MCF 10A (cell line): ENCODE measurements around the gene SLC39A13. TPM values are rescaled to one million over a fixed set of nuclear protein-coding genes. Genes with fewer than 3 reads are reported as not detected.
A peak's percentile ranks its signal among the peaks of the same experiment; 100 is the strongest.

ENCODE experiments used
- BruUV-seq: library from RNA; stranded (reverse); fragments of 400-500 nt; replicated peaks from 2 replicates; lab custom pipeline; 2021; lab: Mats Ljungman, UMichigan
- CTCF ChIA-PET: fragments of 300-600 bp; sonication (Branson Sonifier 250); formaldehyde crosslinking; extraction: SDS; loops from one replicate; lab custom pipeline; 2021; ENCODE audit warnings: antibody characterized with exemption, inconsistent platforms; lab: Yijun Ruan, JAX
- POLR2A ChIA-PET: fragments of 300-600, 350-650 bp; sonication (Branson Sonifier 250); formaldehyde crosslinking; extraction: SDS; loops from one replicate; lab custom pipeline; 2020; ENCODE audit warnings: antibody characterized with exemption, inconsistent platforms; lab: Yijun Ruan, JAX
- DNase-seq: peaks from one replicate; pipeline ENCODE4 v3.0.0-alpha.2; 2018; ENCODE audit not compliant: unreplicated experiment
- H3K27ac Mint-ChIP-seq: one replicate; pipeline ENCODE4 v1.8.0; 2022; ENCODE audit warnings: mild to moderate bottlenecking, low read depth, mixed read lengths; ENCODE audit not compliant: unreplicated experiment
- H3K27me3 Mint-ChIP-seq: one replicate; pipeline ENCODE4 v1.8.0; 2022; ENCODE audit warnings: mixed read lengths; ENCODE audit not compliant: insufficient read depth, unreplicated experiment
- H3K36me3 Mint-ChIP-seq: one replicate; pipeline ENCODE4 v1.8.0; 2022; ENCODE audit warnings: mild to moderate bottlenecking, moderate library complexity, mixed read lengths; ENCODE audit not compliant: insufficient read depth, unreplicated experiment
- H3K4me1 Mint-ChIP-seq: one replicate; pipeline ENCODE4 v1.8.0; 2022; ENCODE audit warnings: mixed read lengths; ENCODE audit not compliant: insufficient read depth, unreplicated experiment
- H3K4me3 Mint-ChIP-seq: one replicate; pipeline ENCODE4 v1.8.0; 2022; ENCODE audit warnings: mild to moderate bottlenecking, moderate library complexity, mixed read lengths; ENCODE audit not compliant: unreplicated experiment
- H3K9me3 Mint-ChIP-seq: one replicate; pipeline ENCODE4 v1.8.0; 2022; ENCODE audit warnings: mixed read lengths; ENCODE audit not compliant: unreplicated experiment
- intact Hi-C: fragments of 100-400 bp; cut with micrococcal nuclease; formaldehyde crosslinking; loops from 2 replicates; pipeline ENCODE4 v1.14.1; 2022
- total RNA-seq: library from RNA; stranded (reverse); gene quantifications from 2 replicates; pipeline ENCODE4 v1.2.3, GENCODE V29; 2022
- TF ChIP-seq, protein P1 (sequence below): fragments of 200-600 bp; IDR thresholded peaks from one replicate; pipeline ENCODE4 v1.8.0; 2022; ENCODE audit warnings: antibody characterized with exemption, mild to moderate bottlenecking; ENCODE audit not compliant: unreplicated experiment

The SLC39A13 gene
- total RNA-seq, 1 experiment from 2014 or later = 56.5 TPM

DNA sequence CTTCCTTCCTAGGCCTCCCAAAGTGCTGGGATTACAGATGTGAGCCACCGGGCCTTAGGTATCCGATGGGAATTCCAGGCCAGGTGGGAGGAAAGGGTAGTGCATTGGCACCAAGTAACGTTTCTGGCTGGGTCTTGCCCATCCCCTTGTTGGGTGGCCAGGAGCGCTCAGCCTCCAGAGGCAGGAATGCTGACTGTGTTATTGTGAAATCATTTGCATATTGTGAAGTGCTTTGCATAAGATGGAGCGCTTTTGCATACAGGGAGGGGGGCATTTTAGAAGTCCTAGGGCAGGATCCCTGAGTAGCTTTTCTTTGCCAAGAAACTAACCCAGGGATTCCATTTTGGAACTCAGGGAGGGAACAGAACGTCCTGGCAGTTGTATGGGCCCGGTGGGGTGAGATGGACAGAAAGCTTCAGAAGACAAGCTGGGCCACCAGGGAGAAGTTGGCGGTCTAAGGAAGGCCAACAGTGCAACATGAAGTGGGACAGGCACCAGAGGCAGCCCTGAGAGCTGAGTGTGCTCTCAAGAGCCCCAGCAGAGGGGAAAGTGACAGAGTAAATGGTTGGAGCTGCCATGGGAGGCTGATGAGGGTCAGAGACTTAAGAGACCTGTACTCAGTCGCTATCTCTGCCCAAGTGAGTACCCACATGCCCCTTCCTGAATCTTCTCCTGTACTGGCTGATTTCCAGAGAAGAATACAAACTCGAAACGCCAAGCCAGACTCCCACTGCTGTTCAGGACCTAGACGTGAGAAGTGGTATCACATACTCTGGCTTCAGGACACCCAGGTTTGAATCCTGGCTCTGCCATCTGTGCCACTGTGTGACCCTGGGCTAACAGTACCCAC is 1.3 kb upstream of the SLC39A13 start:
- no peak for DNase-seq
- peaks cover 24% of the 10 kb centered on the region for H3K4me1 Mint-ChIP-seq
- H3K4me3 Mint-ChIP-seq = peak overlapping the region; percentile 93
- TF ChIP-seq, protein P1, sequence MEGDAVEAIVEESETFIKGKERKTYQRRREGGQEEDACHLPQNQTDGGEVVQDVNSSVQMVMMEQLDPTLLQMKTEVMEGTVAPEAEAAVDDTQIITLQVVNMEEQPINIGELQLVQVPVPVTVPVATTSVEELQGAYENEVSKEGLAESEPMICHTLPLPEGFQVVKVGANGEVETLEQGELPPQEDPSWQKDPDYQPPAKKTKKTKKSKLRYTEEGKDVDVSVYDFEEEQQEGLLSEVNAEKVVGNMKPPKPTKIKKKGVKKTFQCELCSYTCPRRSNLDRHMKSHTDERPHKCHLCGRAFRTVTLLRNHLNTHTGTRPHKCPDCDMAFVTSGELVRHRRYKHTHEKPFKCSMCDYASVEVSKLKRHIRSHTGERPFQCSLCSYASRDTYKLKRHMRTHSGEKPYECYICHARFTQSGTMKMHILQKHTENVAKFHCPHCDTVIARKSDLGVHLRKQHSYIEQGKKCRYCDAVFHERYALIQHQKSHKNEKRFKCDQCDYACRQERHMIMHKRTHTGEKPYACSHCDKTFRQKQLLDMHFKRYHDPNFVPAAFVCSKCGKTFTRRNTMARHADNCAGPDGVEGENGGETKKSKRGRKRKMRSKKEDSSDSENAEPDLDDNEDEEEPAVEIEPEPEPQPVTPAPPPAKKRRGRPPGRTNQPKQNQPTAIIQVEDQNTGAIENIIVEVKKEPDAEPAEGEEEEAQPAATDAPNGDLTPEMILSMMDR = no peak
- H3K9me3 Mint-ChIP-seq = no peaks in the 10 kb centered on the region
- H3K27me3 Mint-ChIP-seq = no peaks in the 10 kb centered on the region
- peaks cover 19% of the 10 kb centered on the region for H3K36me3 Mint-ChIP-seq
- CTCF ChIA-PET = interaction anchor here (0.6 to 2.6 kb wide), 11 partner anchors 9 to 746 kb away, joined by 3 to 24 read pairs (median 3); partner anchors contain the start of genes PSMC3 and SPI1
- no TSS peak for BruUV-seq
- POLR2A ChIA-PET = interaction anchor here (0.8 to 5.9 kb wide), 10 partner anchors 10 to 192 kb away, joined by 3 to 75 read pairs (median 4); partner anchors contain the start of genes ACP2, CELF1, DDB2 and PSMC3
- intact Hi-C loops = loop anchor here (5.0 kb wide), 1 partner anchor 230 kb away; the partner anchor contains the start of gene ARFGAP2
- H3K27ac Mint-ChIP-seq = peak overlapping the region; percentile 98

DNA sequence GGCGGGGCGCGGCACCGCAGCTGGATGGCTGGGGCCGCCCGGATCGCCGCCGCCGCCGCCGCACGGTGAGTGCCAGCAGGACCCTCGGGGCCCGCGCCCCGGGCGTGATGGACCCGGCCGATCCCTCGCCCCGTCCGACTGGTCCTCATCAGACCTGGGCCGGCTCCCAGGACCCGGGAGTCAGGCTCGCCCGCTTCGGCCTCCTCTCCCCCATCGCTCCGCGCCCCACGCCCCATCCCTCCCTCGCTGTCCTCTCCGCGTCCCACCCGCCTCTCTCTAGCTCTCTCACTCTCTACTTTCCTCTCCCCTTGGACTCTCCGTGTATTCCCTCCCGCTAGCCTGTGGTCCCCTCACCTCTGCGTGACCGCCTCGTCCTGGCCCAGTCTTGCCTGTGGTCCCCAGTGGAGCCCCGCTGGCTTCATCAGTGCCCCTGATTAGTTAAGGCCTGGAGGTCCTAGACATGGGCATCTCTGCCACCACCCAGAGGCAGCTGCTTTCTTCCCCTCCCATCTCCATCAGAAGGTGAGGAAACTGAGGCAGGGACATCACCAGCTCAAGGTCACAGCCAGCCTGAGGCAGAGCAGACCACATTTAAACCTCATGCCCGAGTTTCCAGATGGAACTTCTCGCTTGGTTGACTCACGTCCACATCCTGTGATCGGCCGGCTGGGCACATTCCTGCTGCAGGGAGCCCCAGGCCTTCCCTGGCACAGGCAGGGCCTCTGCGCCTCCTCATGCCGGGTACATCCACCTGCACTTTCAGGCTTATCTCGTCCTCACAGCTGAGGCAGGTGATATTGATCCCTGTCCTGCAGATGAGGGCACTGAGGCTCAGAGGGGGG is 429 bp downstream of the SLC39A13 start:
- Mint-ChIP-seq H3K4me1 (peaks cover 31% of the 10 kb centered on the region), H3K27me3 (no peaks in the 10 kb centered on the region), H3K4me3 (peak overlapping the region; percentile 93), H3K36me3 (peaks cover 34% of the 10 kb centered on the region), H3K9me3 (no peaks in the 10 kb centered on the region), H3K27ac (peak overlapping the region; percentile 98)
- CTCF ChIA-PET = interaction anchor here (0.6 to 2.6 kb wide), 6 partner anchors 16 to 448 kb away, joined by 3 to 24 read pairs (median 4); no protein-coding TSS in a partner anchor
- intact Hi-C loops = loop anchor here (1.0 to 5.0 kb wide), 3 partner anchors 35 to 232 kb away; partner anchors contain the start of gene ARFGAP2
- DNase-seq = peak; percentile 78
- POLR2A ChIA-PET = interaction anchor here (0.5 to 5.9 kb wide), 17 partner anchors 8 to 582 kb away, joined by 3 to 75 read pairs (median 4); partner anchors contain the start of genes ACP2, DDB2, FNBP4 and KBTBD4
- TSS peak; percentile 29 for BruUV-seq
- TF ChIP-seq, protein P1 = no peak

DNA sequence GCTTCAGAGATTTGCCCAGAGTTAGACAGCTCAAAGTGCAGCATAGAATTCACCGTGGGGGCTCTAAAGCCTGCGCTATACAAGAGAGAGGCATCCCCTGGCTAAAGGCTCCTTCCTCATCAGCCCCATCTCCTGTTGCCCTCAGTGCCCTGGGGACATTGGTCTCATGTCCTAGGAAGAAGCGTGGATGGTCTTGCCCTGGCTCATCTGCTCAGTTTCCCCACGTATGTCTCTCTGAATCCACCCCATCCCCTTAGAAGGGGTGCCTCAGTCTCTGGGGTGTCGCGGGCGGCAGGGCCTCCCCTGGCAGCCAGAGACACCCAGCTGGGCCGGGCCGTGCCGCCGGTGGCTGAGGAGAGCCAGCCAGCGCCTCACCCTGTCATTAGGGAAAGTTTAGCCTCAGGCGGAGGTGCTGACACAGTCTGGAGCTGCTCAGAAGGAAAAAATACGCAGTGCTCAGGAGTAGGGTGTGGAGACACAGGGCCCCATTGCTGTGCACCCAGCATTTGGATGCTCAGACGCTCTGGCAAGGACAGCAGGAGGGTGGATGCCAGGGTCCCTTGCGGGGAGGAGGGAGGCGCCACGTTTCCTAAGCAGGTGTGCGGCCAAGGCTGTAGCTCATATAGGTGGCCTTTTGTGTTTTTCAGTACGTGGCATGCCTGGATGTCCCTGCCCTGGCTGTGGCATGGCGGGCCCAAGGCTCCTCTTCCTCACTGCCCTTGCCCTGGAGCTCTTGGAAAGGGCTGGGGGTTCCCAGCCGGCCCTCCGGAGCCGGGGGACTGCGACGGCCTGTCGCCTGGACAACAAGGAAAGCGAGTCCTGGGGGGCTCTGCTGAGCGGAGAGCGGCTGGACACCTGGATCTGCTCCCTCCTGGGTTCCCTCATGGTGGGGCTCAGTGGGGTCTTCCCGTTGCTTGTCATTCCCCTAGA is 1.3 kb downstream of the SLC39A13 start:
- peaks cover 43% of the 10 kb centered on the region for H3K36me3 Mint-ChIP-seq
- POLR2A ChIA-PET = interaction anchor here (0.5 to 5.9 kb wide), 17 partner anchors 9 to 423 kb away, joined by 3 to 75 read pairs (median 4); partner anchors contain the start of genes ACP2, DDB2, FNBP4 and PSMC3
- CTCF ChIA-PET = interaction anchor here (0.6 to 1.6 kb wide), 14 partner anchors 15 to 583 kb away, joined by 3 to 7 read pairs (median 3); partner anchors contain the start of gene PSMC3
- H3K9me3 Mint-ChIP-seq = no peaks in the 10 kb centered on the region
- no peaks in the 10 kb centered on the region for H3K27me3 Mint-ChIP-seq
- DNase-seq = peak; percentile 66
- BruUV-seq = no TSS peak
- intact Hi-C loops = loop anchor here (2.0 to 5.0 kb wide), 2 partner anchors 45 to 232 kb away; partner anchors contain the start of gene ARFGAP2
- peak overlapping the region; percentile 98 for H3K27ac Mint-ChIP-seq
- TF ChIP-seq, protein P1 = no peak
- peaks cover 36% of the 10 kb centered on the region for H3K4me1 Mint-ChIP-seq
- H3K4me3 Mint-ChIP-seq = peak overlapping the region; percentile 93
